HL-60 (cell line): ENCODE measurements around the gene DIDO1.

Experiments
- CTCF ChIP-seq: IDR thresholded peaks from one replicate; pipeline ENCODE4 v1.5.1; 2011; ENCODE audit warnings: low read length, control low read depth, inconsistent platforms; ENCODE audit not compliant: insufficient read depth
- GABPA ChIP-seq: IDR thresholded peaks from 2 replicates; pipeline ENCODE4 v1.6.1; 2012; ENCODE audit warnings: low read depth
- POLR2AphosphoS5 ChIP-seq: IDR thresholded peaks from 2 replicates; pipeline ENCODE4 v1.6.1; 2012; ENCODE audit warnings: low read depth
- REST ChIP-seq: IDR thresholded peaks from 2 replicates; pipeline ENCODE4 v1.6.1; 2012; ENCODE audit warnings: low read depth; ENCODE audit not compliant: insufficient replicate concordance
- SPI1 ChIP-seq: IDR thresholded peaks from 2 replicates; pipeline ENCODE4 v1.6.1; 2012; ENCODE audit warnings: low read depth, mild to moderate bottlenecking, borderline replicate concordance

- TF ChIP-seq CTCF: no peak
- no peak for TF ChIP-seq REST
- no peak for TF ChIP-seq GABPA
- no peak; the same call in 1 of the 2 replicates for TF ChIP-seq POLR2AphosphoS5
- no peak for TF ChIP-seq SPI1
These were observed 43.0 kb upstream of the DIDO1 start for GRCh38 chr20:62969179-62969760.
